NCI-H187 (cell line): ENCODE measurements around the gene TNF.

Experiments used
- DNase-seq, 2 experiments: peaks; one replicate each; lab custom pipeline; 2025; lab: John Stamatoyannopoulos, UW

The TNF gene

DNA sequence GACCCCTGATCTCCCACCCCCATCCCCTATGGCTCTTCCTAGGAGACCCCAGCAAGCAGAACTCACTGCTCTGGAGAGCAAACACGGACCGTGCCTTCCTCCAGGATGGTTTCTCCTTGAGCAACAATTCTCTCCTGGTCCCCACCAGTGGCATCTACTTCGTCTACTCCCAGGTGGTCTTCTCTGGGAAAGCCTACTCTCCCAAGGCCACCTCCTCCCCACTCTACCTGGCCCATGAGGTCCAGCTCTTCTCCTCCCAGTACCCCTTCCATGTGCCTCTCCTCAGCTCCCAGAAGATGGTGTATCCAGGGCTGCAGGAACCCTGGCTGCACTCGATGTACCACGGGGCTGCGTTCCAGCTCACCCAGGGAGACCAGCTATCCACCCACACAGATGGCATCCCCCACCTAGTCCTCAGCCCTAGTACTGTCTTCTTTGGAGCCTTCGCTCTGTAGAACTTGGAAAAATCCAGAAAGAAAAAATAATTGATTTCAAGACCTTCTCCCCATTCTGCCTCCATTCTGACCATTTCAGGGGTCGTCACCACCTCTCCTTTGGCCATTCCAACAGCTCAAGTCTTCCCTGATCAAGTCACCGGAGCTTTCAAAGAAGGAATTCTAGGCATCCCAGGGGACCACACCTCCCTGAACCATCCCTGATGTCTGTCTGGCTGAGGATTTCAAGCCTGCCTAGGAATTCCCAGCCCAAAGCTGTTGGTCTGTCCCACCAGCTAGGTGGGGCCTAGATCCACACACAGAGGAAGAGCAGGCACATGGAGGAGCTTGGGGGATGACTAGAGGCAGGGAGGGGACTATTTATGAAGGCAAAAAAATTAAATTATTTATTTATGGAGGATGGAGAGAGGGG, 1.9 kb upstream of the TNF start:
- DNase-seq = no peak

GRCh38 chr6:31574106-31575061, 981 bp upstream of the TNF start:
- DNase-seq = no peak

DNA sequence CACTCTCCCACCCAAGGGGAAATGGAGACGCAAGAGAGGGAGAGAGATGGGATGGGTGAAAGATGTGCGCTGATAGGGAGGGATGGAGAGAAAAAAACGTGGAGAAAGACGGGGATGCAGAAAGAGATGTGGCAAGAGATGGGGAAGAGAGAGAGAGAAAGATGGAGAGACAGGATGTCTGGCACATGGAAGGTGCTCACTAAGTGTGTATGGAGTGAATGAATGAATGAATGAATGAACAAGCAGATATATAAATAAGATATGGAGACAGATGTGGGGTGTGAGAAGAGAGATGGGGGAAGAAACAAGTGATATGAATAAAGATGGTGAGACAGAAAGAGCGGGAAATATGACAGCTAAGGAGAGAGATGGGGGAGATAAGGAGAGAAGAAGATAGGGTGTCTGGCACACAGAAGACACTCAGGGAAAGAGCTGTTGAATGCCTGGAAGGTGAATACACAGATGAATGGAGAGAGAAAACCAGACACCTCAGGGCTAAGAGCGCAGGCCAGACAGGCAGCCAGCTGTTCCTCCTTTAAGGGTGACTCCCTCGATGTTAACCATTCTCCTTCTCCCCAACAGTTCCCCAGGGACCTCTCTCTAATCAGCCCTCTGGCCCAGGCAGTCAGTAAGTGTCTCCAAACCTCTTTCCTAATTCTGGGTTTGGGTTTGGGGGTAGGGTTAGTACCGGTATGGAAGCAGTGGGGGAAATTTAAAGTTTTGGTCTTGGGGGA, 754 bp downstream of the TNF start:
- no peak for DNase-seq

DNA sequence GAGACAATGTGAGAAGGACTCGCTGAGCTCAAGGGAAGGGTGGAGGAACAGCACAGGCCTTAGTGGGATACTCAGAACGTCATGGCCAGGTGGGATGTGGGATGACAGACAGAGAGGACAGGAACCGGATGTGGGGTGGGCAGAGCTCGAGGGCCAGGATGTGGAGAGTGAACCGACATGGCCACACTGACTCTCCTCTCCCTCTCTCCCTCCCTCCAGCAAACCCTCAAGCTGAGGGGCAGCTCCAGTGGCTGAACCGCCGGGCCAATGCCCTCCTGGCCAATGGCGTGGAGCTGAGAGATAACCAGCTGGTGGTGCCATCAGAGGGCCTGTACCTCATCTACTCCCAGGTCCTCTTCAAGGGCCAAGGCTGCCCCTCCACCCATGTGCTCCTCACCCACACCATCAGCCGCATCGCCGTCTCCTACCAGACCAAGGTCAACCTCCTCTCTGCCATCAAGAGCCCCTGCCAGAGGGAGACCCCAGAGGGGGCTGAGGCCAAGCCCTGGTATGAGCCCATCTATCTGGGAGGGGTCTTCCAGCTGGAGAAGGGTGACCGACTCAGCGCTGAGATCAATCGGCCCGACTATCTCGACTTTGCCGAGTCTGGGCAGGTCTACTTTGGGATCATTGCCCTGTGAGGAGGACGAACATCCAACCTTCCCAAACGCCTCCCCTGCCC, 1.7 kb downstream of the TNF start:
- DNase-seq = no peak

GRCh38 chr6:31577579-31577966, 2.2 kb downstream of the TNF start:
- DNase-seq = no peak

DNA sequence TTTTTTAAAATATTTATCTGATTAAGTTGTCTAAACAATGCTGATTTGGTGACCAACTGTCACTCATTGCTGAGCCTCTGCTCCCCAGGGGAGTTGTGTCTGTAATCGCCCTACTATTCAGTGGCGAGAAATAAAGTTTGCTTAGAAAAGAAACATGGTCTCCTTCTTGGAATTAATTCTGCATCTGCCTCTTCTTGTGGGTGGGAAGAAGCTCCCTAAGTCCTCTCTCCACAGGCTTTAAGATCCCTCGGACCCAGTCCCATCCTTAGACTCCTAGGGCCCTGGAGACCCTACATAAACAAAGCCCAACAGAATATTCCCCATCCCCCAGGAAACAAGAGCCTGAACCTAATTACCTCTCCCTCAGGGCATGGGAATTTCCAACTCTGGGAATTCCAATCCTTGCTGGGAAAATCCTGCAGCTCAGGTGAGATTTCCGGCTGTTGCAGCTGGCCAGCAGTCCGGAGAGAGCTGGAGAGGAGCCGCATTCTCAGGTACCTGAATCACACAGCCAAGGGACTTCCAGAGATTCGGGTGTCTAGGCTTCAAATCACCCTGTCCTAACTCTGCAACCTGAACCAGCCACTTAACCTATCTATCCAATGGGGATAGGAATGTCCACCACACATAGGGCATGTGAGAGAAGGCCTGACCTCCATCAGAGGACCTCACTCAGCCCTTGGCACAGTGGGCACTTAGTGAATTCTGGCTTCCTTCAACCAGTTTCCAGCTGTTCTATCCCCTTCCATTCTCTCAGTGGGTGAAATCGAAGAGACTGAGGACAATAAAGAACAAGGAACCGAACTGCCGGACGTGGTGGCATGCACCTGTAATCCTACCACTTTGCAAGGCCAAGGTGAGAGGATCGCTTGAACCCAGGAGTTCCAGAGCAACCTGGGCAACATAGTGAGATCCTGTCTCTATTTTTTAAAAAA, 3.1 kb downstream of the TNF start:
- no peak for DNase-seq

GRCh38 chr6:31579119-31579505, 3.7 kb downstream of the TNF start:
- DNase-seq = no peak

GRCh38 chr6:31579546-31580437, 4.4 kb downstream of the TNF start:
- DNase-seq = no peak

GRCh38 chr6:31580438-31580740, 5.0 kb downstream of the TNF start:
- no peak for DNase-seq

DNA sequence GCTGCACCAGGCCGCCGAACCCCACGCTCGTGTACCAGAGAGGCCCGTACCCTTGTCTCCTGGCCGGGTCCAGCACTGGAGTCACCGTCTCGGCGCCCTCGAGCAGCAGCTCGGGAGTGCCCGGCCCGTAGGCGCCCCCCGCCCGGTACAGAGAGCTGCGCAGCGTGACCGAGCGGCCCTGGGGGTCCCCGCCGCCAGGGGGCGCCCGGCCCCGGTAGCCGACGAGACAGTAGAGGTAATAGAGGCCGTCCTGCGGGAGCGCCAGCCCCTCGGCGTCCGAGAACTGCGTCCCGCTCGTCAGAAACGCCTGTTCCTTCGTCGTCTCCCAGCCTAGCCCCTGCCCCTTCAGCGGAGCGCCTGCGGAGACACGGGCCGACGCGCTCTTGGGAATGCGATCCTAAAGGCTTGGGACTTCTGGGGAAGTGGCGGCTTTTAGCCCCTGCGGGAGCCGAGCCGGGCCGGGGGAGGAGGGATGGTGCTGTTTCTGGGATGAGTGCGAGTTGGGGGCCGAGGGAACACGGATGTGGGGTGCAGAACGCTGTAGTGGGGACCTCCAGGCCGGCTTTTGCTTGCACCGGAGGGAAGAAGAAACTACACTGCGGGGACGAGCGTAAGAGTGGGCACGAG, 5.6 kb downstream of the TNF start:
- DNase-seq = peak; percentile 8 to 32

DNA sequence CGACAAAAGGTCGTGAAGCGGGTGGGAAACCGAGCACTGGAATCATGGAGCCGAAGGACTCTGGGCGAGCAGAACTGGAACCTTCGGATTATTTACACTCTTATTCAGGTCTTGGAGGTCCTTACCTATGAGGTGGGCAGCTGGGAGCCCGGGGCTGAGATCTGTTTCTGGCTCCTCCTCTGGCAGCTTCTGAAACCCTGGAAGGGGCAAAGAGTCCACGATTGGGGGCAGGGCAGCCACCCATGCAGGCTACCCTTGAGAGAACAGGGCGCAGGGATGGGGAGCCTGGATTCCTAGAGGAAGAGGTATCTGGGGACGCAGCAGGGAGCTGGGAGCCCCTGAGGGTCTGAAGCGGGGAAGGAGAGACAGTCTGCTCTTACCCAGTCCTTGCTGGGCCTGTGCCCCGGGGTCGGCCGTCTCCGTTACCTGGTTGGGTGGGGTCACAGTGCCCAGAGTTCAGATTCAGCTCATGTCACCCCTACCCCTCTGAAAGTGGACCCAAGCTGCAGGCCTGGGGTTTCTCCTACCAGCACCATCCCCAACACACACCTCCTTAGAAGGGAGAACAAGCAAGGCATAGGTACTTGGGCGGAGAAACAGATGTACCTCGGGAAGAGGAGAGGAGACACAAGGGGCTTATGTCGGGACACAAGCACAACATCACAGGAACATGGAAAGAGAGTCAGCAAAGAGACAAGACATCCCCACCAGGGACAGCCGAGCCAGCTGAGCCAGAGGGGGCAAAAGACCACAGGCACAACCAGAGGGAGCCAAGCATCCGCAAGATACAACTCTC, 6.3 kb downstream of the TNF start:
- no peak for DNase-seq

GRCh38 chr6:31582230-31582643, 6.9 kb downstream of the TNF start, which contains the start of gene LTB:
Gene LTB (minus strand): TSS chr6:31582424. CDS start chr6:31582417, 7 bp downstream.
- no peak for DNase-seq

- DNase-seq = no peak
Observed at GRCh38 chr6:31585491-31585890, 10.1 kb downstream of the TNF start.

GRCh38 chr6:31586008-31586407, 10.6 kb downstream of the TNF start, which contains the start of gene LST1:
Gene LST1 (plus strand): TSS chr6:31586277. CDS start chr6:31587300, 1,023 bp downstream.
- DNase-seq = no peak

GRCh38 chr6:31586599-31587281, 11.4 kb downstream of the TNF start:
- no peak for DNase-seq

- no peak for DNase-seq
Observed at GRCh38 chr6:31587791-31588777, 12.7 kb downstream of the TNF start.
